CD14-positive monocyte (primary cell): ENCODE results near the gene GIGYF1. TPM values are rescaled to one million over a fixed set of nuclear protein-coding genes. Genes with fewer than 3 reads are reported as not detected.
"Not testable (repeated sequence)": the region's sequence is repeated elsewhere in the genome, so short reads cannot be mapped to it uniquely, and the experiment has no call there.

Source experiments
- DNase-seq, 3 donors: peaks; one replicate each; pipeline ENCODE4 v3.0.0-alpha.2; 2011 to 2022
- H2AFZ ChIP-seq: 2 replicates; pipeline ENCODE4 v1.6.0; 2012; ENCODE audit warnings: mild to moderate bottlenecking, low read depth, low read length, inconsistent platforms; ENCODE audit not compliant: insufficient read depth, poor library complexity, severe bottlenecking
- H3K27ac ChIP-seq, 2 donors: 1 replicate in 1 of 2; 2 replicates in 1 of 2; pipeline ENCODE4 v1.5.1; 2012 to 2013; ENCODE audit warnings: low read length in 2 of 2, control low read depth in 1 of 2, inconsistent platforms in 1 of 2, low read depth in 1 of 2, mild to moderate bottlenecking in 1 of 2
- H3K27me3 ChIP-seq, 2 donors: one replicate each; pipeline versions ENCODE4 v1.6.0 to v1.6.1; 2011 to 2013; ENCODE audit warnings: low read length in 2 of 2; ENCODE audit not compliant: control insufficient read depth in 2 of 2, insufficient read depth in 2 of 2
- H3K36me3 ChIP-seq, 2 donors: replicated peaks in 1 of 2; 1 replicate in 1 of 2; 2 replicates in 1 of 2; pipeline versions ENCODE4 v1.5.1 to v1.6.1; 2012 to 2013; ENCODE audit warnings: low read length in 2 of 2, control low read depth in 1 of 2, inconsistent platforms in 1 of 2, mild to moderate bottlenecking in 1 of 2; ENCODE audit not compliant: insufficient read depth in 2 of 2, control insufficient read depth in 1 of 2
- H3K4me1 ChIP-seq, 2 donors: 1 replicate in 1 of 2; 2 replicates in 1 of 2; pipeline versions ENCODE4 v1.5.1 to v1.6.1; 2012 to 2013; ENCODE audit warnings: low read length in 2 of 2, control low read depth in 1 of 2, inconsistent platforms in 1 of 2, mild to moderate bottlenecking in 1 of 2, moderate library complexity in 1 of 2; ENCODE audit not compliant: insufficient read depth in 2 of 2, control insufficient read depth in 1 of 2
- H3K4me2 ChIP-seq: replicated peaks from 2 replicates; pipeline ENCODE3; 2012; ENCODE audit warnings: low read length, moderate library complexity, mild to moderate bottlenecking; ENCODE audit not compliant: poor library complexity, severe bottlenecking; ENCODE audit errors: extremely low read depth
- H3K4me3 ChIP-seq, 3 experiments: fragments of 200-600 bp in 1 of 3; sonication (generic) in 1 of 3; replicated peaks in 1 of 3; 1 replicate in 2 of 3; 2 replicates in 1 of 3; pipeline ENCODE4 v1.5.1; 2011 to 2013; ENCODE audit warnings: low read length in 3 of 3, mild to moderate bottlenecking in 3 of 3, control low read depth in 2 of 3, low read depth in 2 of 3, inconsistent platforms in 1 of 3, moderate library complexity in 1 of 3
- H3K79me2 ChIP-seq: 2 replicates; pipeline ENCODE4 v1.6.0; 2012; ENCODE audit warnings: mild to moderate bottlenecking, control low read depth, inconsistent platforms, low read length, moderate library complexity; ENCODE audit not compliant: insufficient read depth
- H3K9ac ChIP-seq: 2 replicates; pipeline ENCODE4 v1.6.0; 2017; ENCODE audit warnings: low read length, mild to moderate bottlenecking; ENCODE audit not compliant: insufficient read depth, poor library complexity, severe bottlenecking
- H3K9me3 ChIP-seq, 2 donors: replicated peaks in 1 of 2; 1 replicate in 1 of 2; 2 replicates in 1 of 2; pipeline versions ENCODE4 v1.5.1 to v1.6.1; 2012 to 2013; ENCODE audit warnings: low read length in 2 of 2, control low read depth in 1 of 2; ENCODE audit not compliant: control insufficient read depth in 1 of 2, insufficient read depth in 1 of 2
- H4K20me1 ChIP-seq: 2 replicates; pipeline ENCODE4 v1.6.0; 2012; ENCODE audit warnings: mild to moderate bottlenecking, low read length, control low read depth, moderate library complexity; ENCODE audit not compliant: insufficient read depth
- H3K27ac Mint-ChIP-seq, 7 donors: one replicate each; pipeline ENCODE4 v1.8.0; 2020; ENCODE audit warnings: mild to moderate bottlenecking in 7 of 7, mixed read lengths in 7 of 7, moderate library complexity in 6 of 7, inconsistent platforms in 2 of 7
- H3K27me3 Mint-ChIP-seq, 3 donors: one replicate each; pipeline ENCODE4 v1.8.0; 2021 to 2022; ENCODE audit warnings: low read depth in 3 of 3, mild to moderate bottlenecking in 3 of 3, mixed read lengths in 3 of 3, moderate library complexity in 3 of 3, inconsistent platforms in 1 of 3
- H3K36me3 Mint-ChIP-seq, 2 donors: one replicate each; pipeline ENCODE4 v1.8.0; 2020; ENCODE audit warnings: mixed read lengths in 2 of 2, inconsistent platforms in 1 of 2, mild to moderate bottlenecking in 1 of 2
- H3K4me1 Mint-ChIP-seq: one replicate; pipeline ENCODE4 v1.8.0; 2020; ENCODE audit warnings: mild to moderate bottlenecking, mixed read lengths
- H3K4me3 Mint-ChIP-seq, 2 donors: one replicate each; pipeline ENCODE4 v1.8.0; 2020; ENCODE audit warnings: mild to moderate bottlenecking in 2 of 2, mixed read lengths in 2 of 2, moderate library complexity in 1 of 2
- H3K9me3 Mint-ChIP-seq, 7 donors: one replicate each; pipeline ENCODE4 v1.8.0; 2020 to 2022; ENCODE audit warnings: mixed read lengths in 7 of 7, mild to moderate bottlenecking in 6 of 7, moderate library complexity in 6 of 7, inconsistent platforms in 2 of 7
- WGBS: methylation state at CpG from one replicate; pipeline ENCODE4 v1.1.5; 2013; ENCODE audit warnings: missing lambda C conversion rate; ENCODE audit not compliant: insufficient coverage; 5-methylcytosine and 5-hydroxymethylcytosine counted together
- intact Hi-C, 2 donors: fragments of 100-400 bp; cut with micrococcal nuclease; formaldehyde crosslinking; loops; one replicate each; pipeline versions ENCODE4 v1.15.0 to v1.15.1; 2023
- polyA plus RNA-seq, 3 donors: library from polyadenylated mRNA; depleted of rRNA in 1 of 3; unstranded in 2 of 3; stranded (reverse) in 1 of 3; fragments of 300-500 nt in 2 of 3; fragments of >200 nt in 1 of 3; fragmentation: Illumina TruSeq in 2 of 3; gene quantifications; 1 replicate in 2 of 3; 2 replicates in 1 of 3; pipeline ENCODE4 v1.2.3, GENCODE V29; 2012 to 2021
- TF ChIP-seq, protein P1 (sequence below): fragments of 200-600 bp; IDR thresholded peaks from one replicate; pipeline ENCODE4 v1.8.0; 2022; ENCODE audit warnings: antibody characterized with exemption, mild to moderate bottlenecking

The GIGYF1 gene
- polyA plus RNA-seq, 3 donors = 0.30 to 30.6 (median 0.34) TPM

DNA sequence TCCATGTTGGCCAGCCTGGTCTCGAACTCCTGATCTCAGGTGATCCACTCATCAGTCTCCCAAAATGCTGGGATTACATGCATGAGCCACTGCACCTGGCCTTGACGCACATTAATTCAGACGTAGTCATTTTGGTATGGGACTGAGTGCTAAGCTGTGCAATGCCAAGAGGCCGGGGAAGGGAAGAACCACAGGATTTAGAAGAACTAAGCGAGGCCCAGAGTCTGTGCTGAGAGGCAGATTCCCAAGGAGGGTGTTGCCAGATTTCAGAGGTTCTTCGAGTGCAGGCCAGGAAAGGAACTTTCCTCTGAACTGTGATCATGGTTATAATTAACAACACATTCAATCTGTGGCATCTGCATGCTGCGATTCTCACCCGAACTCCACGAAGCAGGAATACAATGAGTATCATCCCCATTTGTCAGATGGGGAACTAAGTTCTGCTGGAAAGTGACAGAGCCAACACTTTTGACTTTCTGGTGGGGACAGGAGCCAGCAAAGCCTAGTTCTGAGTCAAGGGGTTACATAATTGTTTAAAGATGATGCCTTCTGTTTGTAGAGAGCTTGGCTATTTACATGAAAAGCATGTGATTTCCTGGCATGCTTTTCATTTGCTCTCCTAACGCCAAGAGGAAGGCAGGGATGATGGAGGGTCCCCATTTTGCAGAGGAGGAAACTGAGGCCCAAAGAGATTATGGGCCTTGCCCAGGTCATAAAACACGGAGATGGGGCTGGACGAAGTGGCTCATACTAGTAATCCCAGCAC lies 33.1 kb upstream of the GIGYF1 start:
- WGBS = 81% methylated on average over 11 of the region's 12 CpGs
- DNase-seq = no peak
- H2AFZ ChIP-seq = no peak overlapping the region
- H3K9ac ChIP-seq = no peak overlapping the region
- H3K79me2 ChIP-seq = no peaks in the 10 kb centered on the region
- intact Hi-C loops = loop anchor here in 1 of 2 donors (5.0 to 10.0 kb wide), 2 partner anchors 128 to 255 kb away; partner anchors contain the start of gene SLC12A9
- H3K4me2 ChIP-seq = no peak overlapping the region
- peaks cover 0 to under 1% of the 10 kb centered on the region in 2 donors for H3K27me3 ChIP-seq
- no peaks in the 10 kb centered on the region for H3K4me1 ChIP-seq
- no peak overlapping the region for H3K4me3 ChIP-seq
- H3K9me3 ChIP-seq = no peaks in the 10 kb centered on the region
- no peaks in the 10 kb centered on the region for H4K20me1 ChIP-seq
- H3K9me3 Mint-ChIP-seq = peaks cover 0 to 2% (median 0%) of the 10 kb centered on the region in 7 donors
- no peaks in the 10 kb centered on the region for H3K36me3 Mint-ChIP-seq
- TF ChIP-seq, protein P1, sequence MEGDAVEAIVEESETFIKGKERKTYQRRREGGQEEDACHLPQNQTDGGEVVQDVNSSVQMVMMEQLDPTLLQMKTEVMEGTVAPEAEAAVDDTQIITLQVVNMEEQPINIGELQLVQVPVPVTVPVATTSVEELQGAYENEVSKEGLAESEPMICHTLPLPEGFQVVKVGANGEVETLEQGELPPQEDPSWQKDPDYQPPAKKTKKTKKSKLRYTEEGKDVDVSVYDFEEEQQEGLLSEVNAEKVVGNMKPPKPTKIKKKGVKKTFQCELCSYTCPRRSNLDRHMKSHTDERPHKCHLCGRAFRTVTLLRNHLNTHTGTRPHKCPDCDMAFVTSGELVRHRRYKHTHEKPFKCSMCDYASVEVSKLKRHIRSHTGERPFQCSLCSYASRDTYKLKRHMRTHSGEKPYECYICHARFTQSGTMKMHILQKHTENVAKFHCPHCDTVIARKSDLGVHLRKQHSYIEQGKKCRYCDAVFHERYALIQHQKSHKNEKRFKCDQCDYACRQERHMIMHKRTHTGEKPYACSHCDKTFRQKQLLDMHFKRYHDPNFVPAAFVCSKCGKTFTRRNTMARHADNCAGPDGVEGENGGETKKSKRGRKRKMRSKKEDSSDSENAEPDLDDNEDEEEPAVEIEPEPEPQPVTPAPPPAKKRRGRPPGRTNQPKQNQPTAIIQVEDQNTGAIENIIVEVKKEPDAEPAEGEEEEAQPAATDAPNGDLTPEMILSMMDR = no peak
- peaks cover 8% of the 10 kb centered on the region for H3K4me1 Mint-ChIP-seq
- no peaks in the 10 kb centered on the region for H3K36me3 ChIP-seq
- no peak overlapping the region for H3K4me3 Mint-ChIP-seq
- peaks cover 20 to 33% (median 26%) of the 10 kb centered on the region in 3 donors for H3K27me3 Mint-ChIP-seq
- no peak overlapping the region for H3K27ac Mint-ChIP-seq
- H3K27ac ChIP-seq = no peak overlapping the region

GRCh38 chr7:100724364-100724763 lies 30.3 kb upstream of the GIGYF1 start:
- H3K4me2 ChIP-seq, H3K4me3 Mint-ChIP-seq, H4K20me1 ChIP-seq, H3K4me1 Mint-ChIP-seq, H3K4me1 ChIP-seq, DNase-seq, H2AFZ ChIP-seq, H3K27ac Mint-ChIP-seq, H3K36me3 ChIP-seq, H3K79me2 ChIP-seq, H3K36me3 Mint-ChIP-seq, H3K27ac ChIP-seq, H3K4me3 ChIP-seq, H3K9ac ChIP-seq: not testable (repeated sequence)
- no CpG with 5 or more reads among the region's 2 CpGs for WGBS
- peaks cover 44 to 54% (median 49%) of the 10 kb centered on the region in 3 donors for H3K27me3 Mint-ChIP-seq
- intact Hi-C loops = loop anchor here (2.0 to 10.0 kb wide), 2 partner anchors 130 to 254 kb away; partner anchors contain the start of gene SLC12A9 (in 1 of the 2)
- peaks cover 0 to 16% (median 3%) of the 10 kb centered on the region in 7 donors for H3K9me3 Mint-ChIP-seq
- H3K27me3 ChIP-seq = peaks cover 19 to 27% of the 10 kb centered on the region in 2 donors
- H3K9me3 ChIP-seq = peaks cover 2 to 12% of the 10 kb centered on the region in 2 donors
